HG03521 (cell line): ENCODE data around the gene SPINT3.
"Not testable (repeated sequence)": the region's sequence is repeated elsewhere in the genome, so short reads cannot be mapped to it uniquely, and the experiment has no call there.

Experiments
- ATAC-seq: cut with Tn5 transposase; IDR thresholded peaks from one replicate; pipeline ENCODE4 v1.9.1; 2021; ENCODE audit warnings: mild to moderate bottlenecking, moderate library complexity; ENCODE audit not compliant: unreplicated experiment

The SPINT3 gene

GRCh38 chr20:45503403-45503802, 12.0 kb downstream of the SPINT3 start:
- ATAC-seq: no peak

GRCh38 chr20:45502561-45502960, 12.9 kb downstream of the SPINT3 start:
- no peak for ATAC-seq

DNA sequence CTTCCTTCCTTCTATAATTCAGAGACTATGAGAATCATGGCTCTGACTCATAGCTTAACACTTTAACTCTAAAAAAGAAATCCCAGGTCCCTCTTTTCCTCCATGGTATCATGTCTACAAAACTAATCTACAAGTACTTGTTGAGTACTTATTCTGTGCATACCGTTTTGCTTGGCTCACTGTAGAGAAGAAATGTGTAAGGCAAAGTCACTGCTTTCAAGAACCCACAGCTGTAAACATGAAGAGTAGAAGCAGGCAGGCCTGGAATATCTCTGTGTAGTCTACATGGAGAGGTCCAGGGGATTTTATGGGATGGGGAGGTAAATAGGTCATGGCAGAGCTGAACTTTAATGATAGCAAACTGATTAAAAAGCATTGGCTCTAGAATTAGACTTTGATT, 13.8 kb downstream of the SPINT3 start:
- no peak for ATAC-seq

DNA sequence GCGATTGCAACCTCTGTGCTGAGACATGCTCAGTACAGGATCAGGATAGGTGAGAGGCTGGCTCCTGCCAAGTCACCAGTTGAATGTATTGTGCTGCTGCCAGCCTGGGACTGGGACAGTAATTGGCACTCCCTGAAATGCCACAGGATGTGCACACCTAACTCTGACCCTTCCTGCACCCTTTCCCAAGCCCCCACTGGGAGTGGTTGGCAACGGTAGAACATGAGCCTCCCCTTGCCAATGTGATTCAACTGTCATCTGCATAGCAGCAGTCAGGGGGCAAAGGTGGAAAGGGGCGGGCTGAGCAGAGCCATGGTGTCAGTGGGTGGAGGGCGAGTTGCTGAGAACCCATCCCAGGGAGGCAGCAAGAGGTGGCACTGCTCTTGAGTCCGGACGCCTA, 15.4 kb downstream of the SPINT3 start:
- no peak for ATAC-seq

- no peak for ATAC-seq
Observed at GRCh38 chr20:45497971-45498494, 17.4 kb downstream of the SPINT3 start.

- no peak for ATAC-seq
Observed at GRCh38 chr20:45496166-45496565, 19.3 kb downstream of the SPINT3 start.

DNA sequence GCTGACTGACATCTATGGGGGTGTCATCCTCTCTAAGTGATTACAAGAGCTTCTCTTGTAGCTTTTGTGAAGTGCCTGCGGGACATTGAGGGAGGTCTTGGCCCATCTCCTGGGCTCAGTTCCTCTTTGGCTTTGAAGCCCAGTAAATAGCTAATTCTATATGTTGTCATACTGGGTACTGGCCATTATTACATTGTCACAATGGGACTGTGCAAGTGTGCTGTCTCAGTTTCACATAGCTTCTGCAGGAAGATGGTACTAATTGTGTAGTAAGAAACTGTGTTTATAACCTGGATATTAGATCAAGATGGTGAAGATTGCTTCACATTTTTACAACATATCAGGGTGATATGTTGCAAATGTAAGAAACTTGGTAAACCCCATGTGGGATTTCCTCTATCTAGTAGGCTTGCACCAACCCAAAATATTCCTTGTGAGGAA, 19.9 kb downstream of the SPINT3 start:
- no peak for ATAC-seq

- no peak for ATAC-seq
Observed at GRCh38 chr20:45489083-45489531, 26.3 kb downstream of the SPINT3 start.

- ATAC-seq: no peak
Observed at GRCh38 chr20:45487231-45487635, 28.2 kb downstream of the SPINT3 start.

DNA sequence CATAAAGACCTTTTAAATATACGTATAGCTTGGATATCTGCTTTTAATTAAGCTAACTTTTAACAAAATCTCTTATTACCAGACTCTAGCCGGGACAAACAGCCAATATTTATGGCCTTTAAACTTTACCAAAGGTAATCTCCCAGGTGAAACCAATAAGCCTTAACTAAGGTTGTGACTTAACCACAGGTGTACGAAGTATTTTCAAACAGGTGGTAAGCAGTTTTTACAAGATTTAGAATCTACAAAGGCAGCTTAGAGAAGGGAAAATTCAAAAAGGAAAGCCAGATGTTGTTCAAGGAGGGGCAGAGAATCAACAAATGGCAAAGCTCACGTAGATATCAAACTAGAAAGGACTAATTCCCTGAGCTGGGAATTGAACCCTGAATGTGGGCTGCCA, 30.0 kb downstream of the SPINT3 start:
- ATAC-seq: no peak

DNA sequence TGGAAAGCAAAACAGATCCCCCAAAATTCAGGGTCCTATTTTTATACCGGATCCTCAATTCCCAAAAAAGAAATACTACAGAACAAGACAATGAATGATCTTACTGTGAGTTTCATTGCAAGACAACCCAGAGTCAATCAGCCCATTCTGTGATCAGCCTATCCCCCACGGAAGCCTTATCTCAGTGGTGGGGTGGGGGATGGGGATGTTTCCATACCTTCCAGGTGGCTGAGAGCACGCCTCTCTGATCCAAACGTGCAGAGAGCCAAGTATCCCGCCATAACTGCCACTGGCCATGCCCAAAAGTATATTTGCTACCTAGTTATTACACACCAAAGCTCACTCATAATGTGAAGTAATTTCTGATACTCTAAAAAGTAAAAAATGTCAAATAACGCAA, 30.7 kb downstream of the SPINT3 start:
- ATAC-seq: no peak

GRCh38 chr20:45479822-45480221, 35.6 kb downstream of the SPINT3 start:
- no peak for ATAC-seq

DNA sequence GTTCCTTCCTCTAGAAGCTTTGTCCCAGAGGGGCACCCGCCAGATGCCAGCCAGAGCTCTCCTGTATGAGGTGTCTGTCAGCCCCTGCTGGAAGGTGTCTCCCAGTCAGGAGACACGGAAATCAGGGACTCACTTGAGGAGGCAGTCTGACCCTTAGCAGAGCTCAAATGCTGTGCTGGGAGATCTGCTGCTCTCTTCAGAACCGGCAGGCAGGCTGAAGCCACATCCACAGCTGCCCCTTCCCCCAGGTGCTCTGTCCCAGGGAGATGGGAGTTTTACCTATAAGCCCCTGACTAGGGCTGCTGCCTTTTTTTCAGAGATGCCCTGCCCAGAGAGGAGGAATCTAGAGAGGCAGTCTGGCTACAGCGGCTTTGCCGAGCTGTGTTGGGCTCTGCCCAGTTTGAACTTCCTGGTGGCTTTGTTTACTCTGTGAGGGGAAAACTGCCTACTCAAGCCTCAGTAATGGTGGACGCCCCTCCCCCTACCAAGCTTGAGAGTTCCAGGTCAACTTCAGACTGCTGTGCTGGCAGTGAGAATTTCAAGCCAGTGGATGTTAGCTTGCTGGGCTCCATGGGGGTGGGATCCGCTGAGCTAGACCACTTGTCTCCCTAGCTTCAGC, 37.8 kb downstream of the SPINT3 start:
- ATAC-seq: not testable (repeated sequence)

GRCh38 chr20:45472286-45472685, 43.1 kb downstream of the SPINT3 start:
- not testable (repeated sequence) for ATAC-seq

- ATAC-seq: no peak
Observed at GRCh38 chr20:45470937-45471336, 44.5 kb downstream of the SPINT3 start.

DNA sequence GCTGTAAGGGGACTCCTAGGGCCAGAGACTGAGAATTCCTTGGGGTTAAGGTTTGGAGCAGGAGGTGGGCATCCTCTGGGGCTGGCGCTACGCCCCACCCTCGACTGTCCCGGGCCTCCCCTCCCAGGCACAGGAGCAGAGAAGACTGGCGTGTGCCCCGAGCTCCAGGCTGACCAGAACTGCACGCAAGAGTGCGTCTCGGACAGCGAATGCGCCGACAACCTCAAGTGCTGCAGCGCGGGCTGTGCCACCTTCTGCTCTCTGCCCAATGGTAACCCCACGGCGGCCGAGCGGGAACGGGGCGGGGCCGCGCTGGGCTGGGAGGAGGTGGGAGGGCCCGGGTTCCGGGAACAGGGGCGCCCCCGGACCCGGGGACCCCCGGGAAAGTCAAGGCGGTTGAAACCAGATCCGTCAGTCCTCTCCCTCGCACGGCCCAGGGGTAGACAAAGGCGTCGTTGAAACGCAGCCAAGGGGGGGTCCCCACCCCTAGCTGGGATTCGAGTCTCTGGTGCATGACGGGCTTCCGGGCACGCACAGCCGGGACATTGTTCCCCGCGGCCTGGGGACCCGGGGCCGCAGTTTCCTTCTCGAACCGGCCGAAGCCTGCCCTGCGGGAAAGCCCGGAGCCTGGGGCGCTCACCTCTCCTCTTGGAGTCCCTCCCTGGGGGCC, 45.0 kb downstream of the SPINT3 start:
- ATAC-seq: no peak

- no peak for ATAC-seq
Observed at GRCh38 chr20:45469336-45470261, 45.8 kb downstream of the SPINT3 start, which contains the start of gene WFDC2. WFDC2 (plus strand) TSS chr20:45469753; CDS start chr20:45469782, 29 bp downstream.

GRCh38 chr20:45467861-45468260, 47.6 kb downstream of the SPINT3 start:
- no peak for ATAC-seq

- no peak for ATAC-seq
Observed at GRCh38 chr20:45467172-45467571, 48.2 kb downstream of the SPINT3 start.

GRCh38 chr20:45465491-45466266, 49.7 kb downstream of the SPINT3 start:
- no peak for ATAC-seq
